HFF-Myc (cell line): ENCODE data around the gene SDR9C7.
"Not testable (repeated sequence)": the region's sequence is repeated elsewhere in the genome, so short reads cannot be mapped to it uniquely, and the experiment has no call there.

Experiments used
- DNase-seq: peaks from one replicate; pipeline ENCODE4 v3.0.0-alpha.2; 2011; ENCODE audit warnings: low read depth; ENCODE audit errors: extremely low read depth
- H3K4me3 ChIP-seq: replicated peaks from 2 replicates; pipeline ENCODE4 v1.5.1; 2011; ENCODE audit warnings: low read depth, mild to moderate bottlenecking, control low read depth, low read length
- TF ChIP-seq, protein P1 (sequence below): IDR thresholded peaks from 2 replicates; pipeline ENCODE4 v1.5.1; 2012; ENCODE audit warnings: mild to moderate bottlenecking, low read depth, low read length, control low read depth; ENCODE audit errors: missing control alignments

Gene SDR9C7

GRCh38 chr12:56922031-56922430, 12.2 kb downstream of the SDR9C7 start:
- TF ChIP-seq, protein P1, sequence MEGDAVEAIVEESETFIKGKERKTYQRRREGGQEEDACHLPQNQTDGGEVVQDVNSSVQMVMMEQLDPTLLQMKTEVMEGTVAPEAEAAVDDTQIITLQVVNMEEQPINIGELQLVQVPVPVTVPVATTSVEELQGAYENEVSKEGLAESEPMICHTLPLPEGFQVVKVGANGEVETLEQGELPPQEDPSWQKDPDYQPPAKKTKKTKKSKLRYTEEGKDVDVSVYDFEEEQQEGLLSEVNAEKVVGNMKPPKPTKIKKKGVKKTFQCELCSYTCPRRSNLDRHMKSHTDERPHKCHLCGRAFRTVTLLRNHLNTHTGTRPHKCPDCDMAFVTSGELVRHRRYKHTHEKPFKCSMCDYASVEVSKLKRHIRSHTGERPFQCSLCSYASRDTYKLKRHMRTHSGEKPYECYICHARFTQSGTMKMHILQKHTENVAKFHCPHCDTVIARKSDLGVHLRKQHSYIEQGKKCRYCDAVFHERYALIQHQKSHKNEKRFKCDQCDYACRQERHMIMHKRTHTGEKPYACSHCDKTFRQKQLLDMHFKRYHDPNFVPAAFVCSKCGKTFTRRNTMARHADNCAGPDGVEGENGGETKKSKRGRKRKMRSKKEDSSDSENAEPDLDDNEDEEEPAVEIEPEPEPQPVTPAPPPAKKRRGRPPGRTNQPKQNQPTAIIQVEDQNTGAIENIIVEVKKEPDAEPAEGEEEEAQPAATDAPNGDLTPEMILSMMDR: no peak
- no peak for DNase-seq
- H3K4me3 ChIP-seq: no peak overlapping the region

GRCh38 chr12:56921346-56921745, 12.9 kb downstream of the SDR9C7 start:
- H3K4me3 ChIP-seq: no peak overlapping the region
- TF ChIP-seq, protein P1: no peak
- DNase-seq: no peak

- not testable (repeated sequence) for DNase-seq, H3K4me3 ChIP-seq
These were observed 16.1 kb downstream of the SDR9C7 start for GRCh38 chr12:56918139-56918538.

- DNase-seq: no peak
- TF ChIP-seq, protein P1: no peak
- H3K4me3 ChIP-seq: no peak overlapping the region
These were observed 17.2 kb downstream of the SDR9C7 start for GRCh38 chr12:56916996-56917333.

- H3K4me3 ChIP-seq: no peak overlapping the region
- no peak for DNase-seq
- TF ChIP-seq, protein P1: no peak
These were observed 17.8 kb downstream of the SDR9C7 start for GRCh38 chr12:56916296-56916995.

DNA sequence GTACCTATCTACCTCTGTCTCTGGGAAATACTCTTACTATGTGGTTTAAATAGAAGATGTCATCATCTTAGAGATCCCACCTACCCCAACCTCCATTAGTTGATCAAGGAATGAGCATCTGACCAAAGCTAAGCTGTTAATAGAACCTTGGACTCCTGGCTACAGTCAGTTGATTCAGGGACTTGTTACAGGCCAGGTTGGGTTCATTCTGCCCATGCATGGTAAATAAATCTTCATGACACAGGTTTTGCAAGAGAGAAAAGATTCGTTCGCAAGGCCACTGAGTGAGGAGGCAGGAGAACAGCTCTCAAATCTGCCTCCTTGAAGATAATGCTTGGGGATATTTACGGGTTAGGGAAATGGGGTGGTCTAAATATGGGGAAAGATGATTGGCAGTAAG, 19.5 kb downstream of the SDR9C7 start:
- DNase-seq: no peak
- TF ChIP-seq, protein P1: no peak
- H3K4me3 ChIP-seq: no peak overlapping the region

DNA sequence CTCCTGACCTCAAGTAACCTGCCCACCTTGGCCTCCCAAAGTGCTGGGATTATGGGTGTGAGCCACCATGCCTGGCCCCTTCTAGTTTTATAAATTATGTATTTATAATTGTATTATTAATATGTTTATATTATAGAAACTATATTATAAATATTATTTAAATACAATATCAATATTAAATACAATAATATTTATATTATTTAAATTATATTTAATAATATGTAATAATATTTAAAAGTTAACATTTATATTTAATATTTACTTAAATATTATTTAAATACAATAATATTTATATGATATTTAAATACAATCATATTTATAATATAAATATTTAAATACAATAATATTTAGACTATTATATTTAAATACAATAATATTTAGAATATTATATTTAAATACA, 20.0 kb downstream of the SDR9C7 start:
- TF ChIP-seq, protein P1: no peak

DNA sequence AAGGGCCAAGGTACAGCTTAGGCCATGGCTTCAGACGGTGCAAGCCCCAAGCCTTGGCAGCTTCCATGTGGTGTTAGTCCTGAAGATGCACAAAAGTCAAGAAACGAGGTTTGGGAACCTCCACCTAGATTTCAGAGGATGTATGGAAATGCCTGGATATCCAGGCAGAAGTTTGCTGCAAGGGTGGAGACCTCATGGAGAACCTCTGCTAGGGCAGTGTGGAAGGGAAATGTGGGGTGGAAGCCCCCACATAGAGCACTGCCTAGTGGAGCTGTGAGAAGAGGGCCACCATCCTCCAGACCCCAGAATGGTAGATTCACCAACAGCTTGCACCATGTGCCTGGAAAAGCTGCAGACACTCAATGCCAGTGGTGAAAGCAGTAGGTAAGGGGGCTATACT, 24.8 kb downstream of the SDR9C7 start:
- not testable (repeated sequence) for DNase-seq, H3K4me3 ChIP-seq

More for the DNA sequence above, 20.0 kb downstream of the SDR9C7 start:
- no peak for DNase-seq
- no peak overlapping the region for H3K4me3 ChIP-seq
